GM19397 (cell line): ENCODE results near the gene BCAN.

Experiments
- ATAC-seq: cut with Tn5 transposase; IDR thresholded peaks from one replicate; pipeline ENCODE4 v1.9.1; 2021; ENCODE audit warnings: mild to moderate bottlenecking, moderate library complexity; ENCODE audit not compliant: unreplicated experiment

Gene BCAN

DNA sequence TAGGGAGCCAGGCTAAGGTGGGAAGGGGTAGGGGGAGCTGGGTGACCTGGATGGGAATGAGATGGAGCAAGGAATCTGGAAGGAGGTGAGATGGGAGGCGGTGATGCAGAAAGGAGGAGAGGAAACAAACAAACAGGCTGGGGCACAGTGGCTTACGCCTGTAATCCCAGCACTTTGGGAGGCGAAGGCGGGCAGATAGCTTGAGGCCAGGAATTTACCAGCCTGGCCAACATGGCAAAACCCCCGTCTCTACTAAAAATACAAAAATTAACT, 52.7 kb downstream of the BCAN start:
- no peak for ATAC-seq

DNA sequence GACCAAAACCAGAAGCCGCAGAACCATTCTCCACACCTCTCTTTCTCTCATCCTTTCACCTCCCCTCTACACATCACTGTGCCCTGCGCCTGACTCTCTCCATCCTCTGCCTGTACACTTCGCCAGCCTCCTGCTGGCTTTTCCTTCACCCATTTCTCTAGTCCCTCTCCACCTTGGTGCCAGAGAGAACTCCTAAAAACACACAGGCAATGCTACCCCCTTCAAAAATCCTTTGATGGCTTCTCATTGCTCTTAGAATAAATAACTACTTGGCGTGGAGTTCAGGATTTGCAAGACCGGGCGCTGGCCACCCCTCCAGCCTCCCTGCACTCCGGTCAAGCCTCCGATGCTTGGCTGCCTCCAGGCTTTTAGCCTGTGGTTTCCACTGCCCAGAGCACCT, 54.8 kb downstream of the BCAN start:
- no peak for ATAC-seq

DNA sequence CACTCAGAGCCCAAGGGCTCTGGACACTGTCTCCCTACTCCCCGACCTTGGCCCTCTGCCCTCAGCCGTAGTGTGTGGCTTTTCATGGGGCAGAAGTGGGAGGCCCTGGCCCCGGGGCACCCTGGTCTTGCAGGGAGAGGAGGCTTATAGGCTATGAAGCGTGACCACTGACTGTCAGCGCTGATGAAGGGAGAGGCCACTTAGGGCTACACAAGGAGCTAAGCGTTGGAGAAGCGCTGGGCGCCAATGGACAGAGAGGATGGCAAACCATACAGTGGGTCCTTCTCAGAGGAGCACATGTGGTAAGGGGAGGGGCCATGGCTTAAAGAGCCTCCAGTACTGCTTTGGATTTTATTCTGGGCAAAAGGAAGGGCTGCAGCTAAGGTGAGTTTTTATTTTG, 55.6 kb downstream of the BCAN start:
- no peak for ATAC-seq

DNA sequence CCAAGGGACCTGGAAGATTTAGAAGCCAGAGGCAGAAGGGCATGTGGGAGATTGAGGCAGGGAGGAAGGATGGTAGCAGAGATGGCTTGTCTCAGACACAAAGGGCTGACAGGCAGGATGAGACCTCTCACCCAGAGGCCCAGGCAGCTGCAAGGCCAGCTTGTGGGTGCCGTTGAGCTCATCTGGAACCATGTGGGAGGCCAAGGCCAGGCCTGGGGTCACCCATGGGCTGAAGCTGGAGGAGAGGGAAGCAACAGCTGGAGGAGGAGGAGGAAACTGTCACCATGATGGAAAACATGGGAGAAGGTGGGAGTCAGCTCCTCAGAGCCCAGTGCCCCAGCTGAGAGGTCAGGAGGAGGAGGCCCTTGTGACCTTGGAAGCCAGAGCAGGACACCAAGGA, 57.1 kb downstream of the BCAN start:
- ATAC-seq: no peak

DNA sequence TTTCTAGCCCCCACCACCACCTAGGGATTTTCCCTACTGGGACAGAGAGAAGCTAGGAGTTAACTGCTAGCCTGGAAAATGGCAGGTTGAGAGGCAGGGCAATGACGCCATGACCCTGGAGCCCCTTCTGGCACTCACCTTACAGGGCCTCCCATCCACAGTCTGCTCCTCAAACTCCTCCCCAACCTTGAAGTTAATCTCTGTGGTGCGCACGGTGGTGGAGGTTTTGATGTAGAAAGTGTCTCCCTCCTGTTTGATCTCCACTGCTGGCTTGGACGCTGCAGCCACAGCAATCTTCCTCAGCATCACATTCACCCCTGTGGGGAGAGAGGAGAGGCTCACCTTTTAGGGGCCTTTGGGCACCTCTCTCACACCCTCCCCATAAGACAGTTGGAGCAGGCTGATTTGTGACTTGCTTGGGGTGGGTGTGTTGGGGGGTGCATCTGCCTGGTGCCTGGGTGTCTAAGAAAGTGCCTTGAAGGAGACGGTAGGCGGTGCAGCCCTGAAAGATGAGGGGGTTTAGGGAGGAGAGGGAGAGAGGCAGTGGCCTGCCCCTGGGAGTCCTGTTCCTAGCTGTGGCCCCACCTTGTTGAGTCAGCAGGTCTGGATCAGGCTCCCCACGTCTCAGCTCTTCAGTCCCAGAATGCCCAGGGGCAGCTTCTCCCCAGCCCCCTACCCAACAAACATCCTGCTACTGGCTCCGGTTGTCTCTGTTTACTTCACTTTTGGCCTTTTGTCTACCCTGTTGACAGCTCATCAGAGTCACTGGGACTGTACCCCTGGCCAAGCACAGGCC, 59.0 kb downstream of the BCAN start:
- no peak for ATAC-seq

DNA sequence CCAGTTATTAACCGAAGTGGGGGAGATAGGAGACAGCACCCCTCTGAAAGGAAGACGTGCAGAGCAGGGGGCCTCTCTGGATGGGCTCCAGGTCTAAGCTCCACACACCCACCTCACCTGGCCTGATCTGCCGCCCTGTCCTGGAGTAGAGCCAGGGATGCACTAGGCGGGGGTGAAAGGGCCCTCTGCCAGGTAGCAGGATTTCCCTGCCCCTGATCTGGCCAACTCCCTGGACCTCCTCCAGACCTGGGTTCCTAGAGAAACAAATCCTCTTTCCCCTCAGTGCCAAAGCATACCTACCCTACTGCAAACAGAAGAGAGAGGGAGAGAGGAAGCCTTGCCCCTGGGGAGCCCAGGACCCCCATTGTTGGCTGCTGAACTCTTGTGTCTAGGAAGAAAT, 61.4 kb downstream of the BCAN start:
- ATAC-seq: no peak

DNA sequence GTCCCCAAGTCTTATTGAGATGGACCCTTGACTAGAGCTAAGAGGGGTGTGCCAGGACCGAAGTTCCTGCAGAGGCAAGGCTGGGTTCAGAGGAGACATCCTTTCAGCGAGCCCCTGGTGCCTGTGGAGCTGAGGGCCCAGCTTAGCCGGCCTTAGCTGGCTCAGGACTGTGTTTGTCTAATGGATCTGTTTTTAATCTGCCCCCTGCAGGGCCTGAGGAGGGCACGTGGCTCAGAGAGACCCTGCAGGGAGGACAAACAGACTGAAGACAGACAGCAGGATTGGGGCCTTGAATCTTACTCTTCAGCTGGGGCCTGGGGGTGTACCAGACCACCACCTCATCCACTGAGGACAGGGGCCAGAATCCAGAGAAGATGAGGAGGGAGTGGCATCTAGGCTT, 61.8 kb downstream of the BCAN start:
- no peak for ATAC-seq

DNA sequence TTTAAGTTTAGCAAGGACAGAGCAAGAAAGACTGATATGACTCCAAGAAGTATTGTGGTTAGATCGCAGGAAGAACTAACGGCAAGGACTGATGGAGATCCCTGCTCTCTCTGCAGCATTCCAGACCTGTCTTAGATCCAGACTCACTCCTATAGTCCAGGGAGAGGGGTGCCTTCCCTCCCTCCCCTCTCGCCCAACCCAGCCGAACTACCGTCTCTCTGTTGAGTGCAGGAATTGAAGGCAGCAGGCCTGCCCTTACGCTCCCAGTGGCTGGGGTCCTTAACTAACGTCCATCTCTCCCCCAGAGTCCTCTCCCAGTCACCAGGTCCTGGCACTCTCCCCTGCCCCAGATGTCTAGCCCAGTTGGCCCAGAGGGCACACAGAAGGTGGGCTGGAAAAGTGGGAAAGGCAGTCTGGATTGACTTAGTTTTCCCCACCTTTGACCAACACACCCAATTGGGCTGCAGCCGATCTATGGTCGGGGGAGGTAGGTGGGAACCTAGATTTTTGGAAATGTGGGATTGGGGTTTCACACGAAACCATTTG, 62.3 kb downstream of the BCAN start:
- ATAC-seq: no peak

DNA sequence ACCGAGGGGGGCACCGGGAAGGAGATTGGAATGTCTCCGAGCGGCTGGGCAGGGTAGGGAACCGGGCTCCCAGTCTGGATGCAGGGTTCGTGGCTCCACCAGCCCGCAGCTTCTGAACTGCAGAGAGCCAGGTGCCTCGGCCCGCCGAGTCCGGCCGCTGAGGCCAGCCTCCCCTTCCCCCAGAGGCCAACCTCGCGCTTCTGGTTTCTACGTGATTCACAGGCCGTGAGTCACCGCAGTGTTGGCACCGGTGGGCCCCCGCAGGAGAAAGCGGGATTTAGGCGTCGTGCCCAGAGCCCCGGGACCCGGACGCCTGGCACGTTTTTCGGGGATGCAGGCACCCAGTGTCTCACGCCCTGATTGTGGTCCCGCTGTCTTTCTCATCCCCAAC, 63.0 kb downstream of the BCAN start:
- no peak for ATAC-seq

DNA sequence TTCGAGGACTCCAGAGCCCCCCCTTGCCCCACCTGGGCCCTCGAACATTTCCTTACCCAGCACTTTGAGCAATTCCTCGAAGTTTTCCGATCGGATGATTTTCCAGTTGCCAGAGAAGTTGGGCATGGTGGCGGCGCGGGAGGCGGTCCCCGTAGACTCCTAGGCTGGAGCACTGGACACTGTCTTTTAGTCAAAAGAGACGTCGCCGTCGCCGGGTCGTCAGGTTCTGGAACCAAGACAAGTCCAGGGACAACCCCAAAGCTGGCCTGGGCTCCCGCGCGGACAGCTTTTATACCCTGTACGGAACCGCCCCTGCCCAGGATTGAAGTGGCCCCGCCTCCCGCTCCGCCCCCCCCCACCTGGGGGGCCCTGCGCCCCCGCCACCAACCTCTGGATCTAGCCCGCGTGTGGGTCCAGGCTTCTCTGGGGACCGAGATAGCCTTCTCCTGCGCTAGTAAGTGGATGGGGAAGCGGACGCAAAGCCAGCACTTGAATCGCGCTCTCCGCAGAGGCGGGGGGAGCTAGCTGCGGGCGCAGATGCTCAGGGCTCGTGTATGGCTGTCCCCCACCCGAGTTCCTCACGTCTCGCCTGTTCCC, 63.5 kb downstream of the BCAN start, which contains the start of gene CRABP2:
CRABP2 (minus strand) TSS at position 263 of the 597 bp plus-strand sequence; CDS start at position 126, 137 bp downstream.
- no peak for ATAC-seq

DNA sequence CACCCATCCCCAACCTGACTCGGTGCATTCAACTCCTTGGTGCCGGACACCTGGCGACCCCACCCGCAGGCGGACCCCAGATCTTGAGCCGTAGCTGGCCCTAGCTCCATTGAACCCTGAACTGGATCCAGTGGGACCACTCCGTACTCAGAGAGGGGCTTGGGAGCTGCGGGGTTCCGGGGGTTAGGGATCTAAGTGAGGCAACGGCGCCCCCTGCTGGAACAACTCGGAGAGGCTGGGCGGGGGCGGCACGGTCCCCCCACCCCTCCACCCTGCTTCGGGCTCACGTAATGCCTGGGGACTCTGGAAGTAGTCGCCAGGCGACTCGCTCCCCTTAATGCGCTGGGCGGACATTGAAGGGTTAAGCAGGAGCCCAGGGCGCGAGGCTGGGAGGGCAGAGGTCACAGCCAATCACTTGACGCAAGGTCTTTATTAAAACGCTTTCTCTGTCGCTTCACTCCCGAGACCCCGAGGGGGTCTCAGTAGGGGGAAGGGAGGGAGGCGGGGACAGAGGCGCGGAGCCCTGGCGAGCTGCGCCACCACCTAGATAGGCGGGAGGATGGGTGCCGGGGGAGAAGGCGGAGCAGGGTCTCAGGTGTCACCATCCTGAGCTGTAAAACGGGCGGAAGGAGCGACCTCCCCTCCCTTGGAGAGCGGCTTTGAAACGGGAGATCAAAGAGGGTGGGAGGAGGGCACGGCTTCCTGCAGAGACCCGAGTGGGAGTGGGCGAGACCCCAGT, 64.2 kb downstream of the BCAN start:
- no peak for ATAC-seq

DNA sequence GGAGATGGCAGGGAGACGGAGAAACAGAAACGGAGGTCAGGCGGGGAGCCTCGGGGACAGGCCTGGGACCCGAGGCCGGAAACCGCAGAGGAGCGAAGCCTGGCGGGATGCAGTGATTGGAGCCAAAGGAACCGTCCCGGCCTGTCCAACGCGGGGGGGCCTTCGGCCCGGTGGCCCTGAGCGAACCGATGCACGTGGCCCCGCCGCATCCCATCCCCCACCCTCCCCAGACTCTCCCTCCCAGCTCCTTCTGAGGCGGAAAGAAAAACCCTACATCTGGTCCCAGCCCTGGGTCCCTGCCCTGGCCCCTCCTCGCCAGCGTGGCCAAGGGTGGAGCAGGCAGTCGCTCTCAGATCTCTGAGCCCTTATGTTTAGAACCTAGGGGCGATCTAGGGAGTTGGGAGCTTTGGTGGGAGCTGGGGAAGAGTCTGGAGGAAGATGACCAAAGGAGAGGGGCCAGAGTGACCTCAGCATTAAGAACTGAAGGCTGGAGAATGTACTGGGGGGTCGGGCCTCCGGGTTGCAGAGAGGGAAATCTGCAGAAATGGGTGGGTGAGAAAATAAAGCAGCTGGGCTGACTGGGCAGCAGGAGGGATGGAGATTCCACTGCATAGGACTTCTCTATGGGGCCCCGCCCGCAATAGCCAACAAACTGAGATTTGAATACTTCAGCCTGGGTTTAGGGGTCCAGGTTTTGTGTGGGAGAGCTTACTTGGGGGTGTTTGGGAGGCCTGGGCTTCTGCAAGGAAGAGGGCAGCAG, 64.9 kb downstream of the BCAN start:
- no peak for ATAC-seq

DNA sequence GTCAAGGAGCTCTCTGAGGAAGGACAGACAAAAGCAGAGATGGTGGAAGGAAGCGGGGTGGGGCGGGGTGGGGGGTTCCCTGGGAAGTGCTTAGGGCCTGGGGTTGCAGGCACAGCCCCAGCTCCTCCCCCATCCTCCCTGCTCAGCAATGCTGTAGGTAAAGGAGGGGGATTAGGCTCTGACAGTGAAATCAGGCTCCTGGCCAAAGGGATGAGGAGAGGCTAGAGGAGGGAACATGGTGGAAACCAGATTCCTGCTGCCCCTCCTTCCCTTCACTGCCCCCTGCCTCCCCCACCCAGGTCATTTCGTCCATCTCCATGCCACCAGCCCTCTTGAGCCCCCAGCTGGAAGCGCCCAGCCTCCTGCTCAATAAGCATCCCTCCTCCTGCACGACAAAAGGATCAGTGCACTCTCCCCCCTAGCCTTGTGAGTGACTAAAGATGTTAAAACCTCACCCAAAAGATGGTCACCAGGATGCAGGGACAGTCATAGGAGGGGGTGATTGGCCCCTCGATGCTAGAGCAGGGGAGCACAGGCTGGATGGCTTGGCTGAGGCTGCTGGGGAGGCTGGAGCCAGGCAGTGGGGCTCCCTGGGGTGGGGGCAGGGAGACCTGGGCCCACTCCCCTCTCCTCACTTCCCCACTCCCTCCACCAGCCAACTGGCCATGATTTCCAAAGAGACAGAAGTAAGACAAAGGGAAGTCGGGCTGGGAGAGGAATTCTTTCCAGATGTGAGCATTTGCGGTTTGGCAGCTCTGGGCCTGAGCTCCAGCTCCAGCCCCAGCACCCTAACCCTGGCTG, 65.7 kb downstream of the BCAN start:
- ATAC-seq: no peak

DNA sequence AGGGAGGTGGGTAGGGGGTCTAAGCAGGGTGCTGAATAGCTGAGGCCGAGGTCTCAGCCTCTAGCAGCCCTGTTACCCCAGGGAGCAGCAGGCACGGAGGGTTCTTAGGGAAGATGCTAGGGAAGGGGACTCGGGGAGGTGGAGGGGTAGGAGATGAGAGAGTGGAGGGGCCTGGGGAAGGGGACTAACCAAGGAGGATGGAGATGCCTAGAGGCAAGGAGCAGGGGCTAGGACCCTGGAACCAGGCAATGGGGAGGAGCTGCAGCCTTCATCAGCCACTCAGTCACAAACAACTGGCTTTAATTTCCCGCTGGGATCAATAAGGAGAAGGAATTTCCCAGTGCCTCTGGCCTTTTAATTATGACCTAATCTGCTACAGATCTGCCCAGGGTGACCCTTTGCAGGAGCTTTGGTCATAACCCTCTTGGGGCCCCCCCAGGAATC, 66.3 kb downstream of the BCAN start:
- no peak for ATAC-seq

DNA sequence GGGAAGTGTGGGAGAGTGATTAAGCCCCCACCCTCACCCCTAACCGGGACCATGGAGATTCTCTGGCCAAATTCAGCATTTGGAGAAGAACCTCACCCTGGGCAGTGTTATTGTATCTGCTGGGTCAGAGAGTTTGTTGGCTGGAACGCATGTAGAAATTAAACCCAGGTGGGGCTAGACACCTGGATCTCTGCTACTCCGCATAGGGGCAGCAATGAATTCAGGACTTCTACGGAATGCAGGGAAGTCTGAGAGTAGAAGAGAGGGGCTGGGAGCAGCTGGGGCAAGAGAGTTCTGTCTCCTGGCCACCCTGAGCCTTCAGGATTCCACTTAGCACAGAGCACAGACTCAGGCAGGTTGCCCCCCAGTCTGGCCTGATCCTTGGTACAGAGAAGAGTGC, 67.1 kb downstream of the BCAN start:
- no peak for ATAC-seq
